ENCODE measurements around the gene STX3. TPM values are rescaled to one million over a fixed set of nuclear protein-coding genes. Genes with fewer than 3 reads are reported as not detected.

The STX3 gene
- total and polyA plus RNA-seq, 4 donors = 3.3 to 8.5 (median 5.8) TPM

DNA sequence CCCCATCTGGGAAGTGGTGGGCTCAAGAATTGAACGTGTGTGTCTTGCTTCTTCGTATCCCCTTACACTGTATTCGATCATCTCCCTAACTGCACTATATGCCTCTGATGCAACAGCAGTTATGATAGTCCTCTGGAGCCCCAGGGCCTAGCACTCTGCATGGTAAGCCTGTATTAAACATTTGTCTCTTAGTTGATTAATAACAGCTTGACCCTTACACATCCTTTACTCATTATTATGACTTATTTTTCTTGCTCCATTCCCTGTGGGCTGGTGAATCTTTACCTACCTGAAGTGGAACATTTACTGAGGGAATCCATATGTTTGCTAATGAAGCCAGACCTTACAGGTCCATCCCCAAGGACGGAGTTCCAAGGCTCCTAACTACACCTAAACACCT is 5.6 kb downstream of the STX3 start (continued):
- TF ChIP-seq, protein P1, sequence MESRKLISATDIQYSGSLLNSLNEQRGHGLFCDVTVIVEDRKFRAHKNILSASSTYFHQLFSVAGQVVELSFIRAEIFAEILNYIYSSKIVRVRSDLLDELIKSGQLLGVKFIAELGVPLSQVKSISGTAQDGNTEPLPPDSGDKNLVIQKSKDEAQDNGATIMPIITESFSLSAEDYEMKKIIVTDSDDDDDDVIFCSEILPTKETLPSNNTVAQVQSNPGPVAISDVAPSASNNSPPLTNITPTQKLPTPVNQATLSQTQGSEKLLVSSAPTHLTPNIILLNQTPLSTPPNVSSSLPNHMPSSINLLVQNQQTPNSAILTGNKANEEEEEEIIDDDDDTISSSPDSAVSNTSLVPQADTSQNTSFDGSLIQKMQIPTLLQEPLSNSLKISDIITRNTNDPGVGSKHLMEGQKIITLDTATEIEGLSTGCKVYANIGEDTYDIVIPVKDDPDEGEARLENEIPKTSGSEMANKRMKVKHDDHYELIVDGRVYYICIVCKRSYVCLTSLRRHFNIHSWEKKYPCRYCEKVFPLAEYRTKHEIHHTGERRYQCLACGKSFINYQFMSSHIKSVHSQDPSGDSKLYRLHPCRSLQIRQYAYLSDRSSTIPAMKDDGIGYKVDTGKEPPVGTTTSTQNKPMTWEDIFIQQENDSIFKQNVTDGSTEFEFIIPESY (IDR thresholded peaks at IDR 0.05) = no peak
- TF ChIP-seq FOXA1 (IDR thresholded peaks at IDR 0.05) = no peak
- no peak for TF ChIP-seq NR2F2 (IDR thresholded peaks at IDR 0.05)
- no peak for TF ChIP-seq YY1 (IDR thresholded peaks at IDR 0.05)

DNA sequence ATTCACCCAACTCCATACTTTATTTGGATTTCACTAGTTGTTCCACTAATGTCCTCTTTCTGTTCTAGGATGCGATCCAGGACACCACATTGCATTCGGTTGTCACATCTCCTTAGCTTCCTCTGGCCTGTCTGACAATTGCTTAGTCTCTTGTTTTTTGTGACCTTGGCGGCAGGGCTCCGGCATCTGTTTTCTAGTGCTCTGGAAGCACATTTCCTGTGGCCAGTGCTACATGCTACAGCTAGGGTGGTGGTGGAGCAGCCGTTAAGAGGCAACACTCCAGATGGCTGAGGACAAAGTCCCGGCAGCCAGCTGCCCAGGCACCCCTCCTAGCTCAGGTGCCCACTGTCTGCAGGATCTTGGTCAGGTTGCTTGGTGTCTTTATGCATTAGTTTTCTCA is 6.8 kb downstream of the STX3 start:
- no peak overlapping the region for H3K4me3 ChIP-seq (ENCODE audit: low read depth in 1 of 3, low read length in 3 of 3)
- peaks cover 0 to 3% (median 0%) of the 10 kb centered on the region in 4 donors for H3K4me1 ChIP-seq (ENCODE audit: control insufficient read depth in 4 of 4, insufficient read depth in 4 of 4, low read length in 3 of 4)
- no peak overlapping the region for H3K27ac ChIP-seq (ENCODE audit: low read depth in 1 of 2, low read length in 2 of 2)
- no peak overlapping the region for H3K9ac ChIP-seq (ENCODE audit: low read depth in 1 of 2, low read length in 2 of 2)
- H3K9me3 ChIP-seq (ENCODE audit: control insufficient read depth in 4 of 4, low read length in 3 of 4) = no peaks in the 10 kb centered on the region
- 75% methylated on average over 6 of the region's 6 CpGs for WGBS
- H3K36me3 ChIP-seq (ENCODE audit: control insufficient read depth in 4 of 4, insufficient read depth in 3 of 4, low read depth in 1 of 4, low read length in 3 of 4) = peaks cover 0 to 3% (median 0%) of the 10 kb centered on the region in 4 donors
- no peak for DNase-seq (ENCODE audit: low spot score)
- H3K27me3 ChIP-seq (ENCODE audit: control insufficient read depth in 4 of 4, insufficient read depth in 4 of 4, low read length in 3 of 4) = no peaks in the 10 kb centered on the region
- TF ChIP-seq HNF4A (conservative IDR thresholded peaks at IDR 0.05) = no peak
- no peak for TF ChIP-seq TAF1 (conservative IDR thresholded peaks at IDR 0.05)
- TF ChIP-seq, protein P2, sequence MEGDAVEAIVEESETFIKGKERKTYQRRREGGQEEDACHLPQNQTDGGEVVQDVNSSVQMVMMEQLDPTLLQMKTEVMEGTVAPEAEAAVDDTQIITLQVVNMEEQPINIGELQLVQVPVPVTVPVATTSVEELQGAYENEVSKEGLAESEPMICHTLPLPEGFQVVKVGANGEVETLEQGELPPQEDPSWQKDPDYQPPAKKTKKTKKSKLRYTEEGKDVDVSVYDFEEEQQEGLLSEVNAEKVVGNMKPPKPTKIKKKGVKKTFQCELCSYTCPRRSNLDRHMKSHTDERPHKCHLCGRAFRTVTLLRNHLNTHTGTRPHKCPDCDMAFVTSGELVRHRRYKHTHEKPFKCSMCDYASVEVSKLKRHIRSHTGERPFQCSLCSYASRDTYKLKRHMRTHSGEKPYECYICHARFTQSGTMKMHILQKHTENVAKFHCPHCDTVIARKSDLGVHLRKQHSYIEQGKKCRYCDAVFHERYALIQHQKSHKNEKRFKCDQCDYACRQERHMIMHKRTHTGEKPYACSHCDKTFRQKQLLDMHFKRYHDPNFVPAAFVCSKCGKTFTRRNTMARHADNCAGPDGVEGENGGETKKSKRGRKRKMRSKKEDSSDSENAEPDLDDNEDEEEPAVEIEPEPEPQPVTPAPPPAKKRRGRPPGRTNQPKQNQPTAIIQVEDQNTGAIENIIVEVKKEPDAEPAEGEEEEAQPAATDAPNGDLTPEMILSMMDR (IDR thresholded peaks at IDR 0.05; ENCODE audit: low read depth, low read length, missing input control) = no peak
- TF ChIP-seq, protein P3, sequence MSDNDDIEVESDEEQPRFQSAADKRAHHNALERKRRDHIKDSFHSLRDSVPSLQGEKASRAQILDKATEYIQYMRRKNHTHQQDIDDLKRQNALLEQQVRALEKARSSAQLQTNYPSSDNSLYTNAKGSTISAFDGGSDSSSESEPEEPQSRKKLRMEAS (IDR thresholded peaks at IDR 0.05) = no peak

DNA sequence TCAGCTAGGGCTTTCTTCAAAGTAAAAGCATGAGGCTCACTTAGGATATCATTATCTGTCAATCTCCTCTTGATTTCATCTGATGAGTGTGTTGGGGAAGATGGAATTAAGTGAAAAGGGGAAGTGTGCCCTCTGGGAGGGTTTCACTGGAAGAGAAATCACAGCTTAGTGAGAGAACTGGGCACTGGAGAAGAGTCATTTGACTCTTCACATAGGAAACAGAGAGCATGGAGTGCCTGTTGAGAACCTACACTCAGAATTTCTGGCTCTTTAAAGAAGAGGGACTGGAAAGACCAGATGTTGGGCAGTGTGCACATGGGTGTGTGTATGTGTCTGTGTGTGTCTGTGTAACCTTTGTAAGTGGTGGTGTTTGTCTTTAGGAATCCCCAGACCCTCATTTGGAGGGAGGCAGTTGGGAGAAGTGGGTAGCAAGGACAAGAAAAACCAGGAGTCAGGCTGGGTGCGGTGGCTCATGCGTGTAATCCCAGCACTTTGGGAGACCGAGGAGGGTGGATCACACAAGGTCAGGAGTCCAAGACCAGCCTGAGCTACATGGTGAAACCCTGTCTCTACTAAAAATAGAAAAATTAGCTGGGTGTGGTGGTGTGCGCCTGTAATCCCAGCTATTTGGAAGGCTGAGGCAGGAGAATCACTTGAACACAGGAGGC is 10.0 kb downstream of the STX3 start:
- Histone ChIP-seq H3K4me1 (ENCODE audit: control insufficient read depth in 4 of 4, insufficient read depth in 4 of 4, low read length in 3 of 4) (peaks cover 0 to 2% (median 0%) of the 10 kb centered on the region in 4 donors), H3K36me3 (ENCODE audit: control insufficient read depth in 4 of 4, insufficient read depth in 3 of 4, low read depth in 1 of 4, low read length in 3 of 4) (peaks cover 0 to 3% (median 0%) of the 10 kb centered on the region in 4 donors), H3K4me3 (ENCODE audit: low read depth in 1 of 3, low read length in 3 of 3) (no peak overlapping the region), H3K9me3 (ENCODE audit: control insufficient read depth in 4 of 4, low read length in 3 of 4) (no peaks in the 10 kb centered on the region), H3K9ac (ENCODE audit: low read depth in 1 of 2, low read length in 2 of 2) (no peak overlapping the region), H3K27me3 (ENCODE audit: control insufficient read depth in 4 of 4, insufficient read depth in 4 of 4, low read length in 3 of 4) (no peaks in the 10 kb centered on the region), H3K27ac (ENCODE audit: low read depth in 1 of 2, low read length in 2 of 2) (no peak overlapping the region)
- WGBS = 88% methylated on average over 4 of the region's 4 CpGs
- no peak for DNase-seq (ENCODE audit: low spot score)
- TF ChIP-seq, protein P4, sequence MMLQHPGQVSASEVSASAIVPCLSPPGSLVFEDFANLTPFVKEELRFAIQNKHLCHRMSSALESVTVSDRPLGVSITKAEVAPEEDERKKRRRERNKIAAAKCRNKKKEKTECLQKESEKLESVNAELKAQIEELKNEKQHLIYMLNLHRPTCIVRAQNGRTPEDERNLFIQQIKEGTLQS (IDR thresholded peaks at IDR 0.05) = no peak
- no peak for TF ChIP-seq HNF4A (conservative IDR thresholded peaks at IDR 0.05)
- TF ChIP-seq, protein P5, sequence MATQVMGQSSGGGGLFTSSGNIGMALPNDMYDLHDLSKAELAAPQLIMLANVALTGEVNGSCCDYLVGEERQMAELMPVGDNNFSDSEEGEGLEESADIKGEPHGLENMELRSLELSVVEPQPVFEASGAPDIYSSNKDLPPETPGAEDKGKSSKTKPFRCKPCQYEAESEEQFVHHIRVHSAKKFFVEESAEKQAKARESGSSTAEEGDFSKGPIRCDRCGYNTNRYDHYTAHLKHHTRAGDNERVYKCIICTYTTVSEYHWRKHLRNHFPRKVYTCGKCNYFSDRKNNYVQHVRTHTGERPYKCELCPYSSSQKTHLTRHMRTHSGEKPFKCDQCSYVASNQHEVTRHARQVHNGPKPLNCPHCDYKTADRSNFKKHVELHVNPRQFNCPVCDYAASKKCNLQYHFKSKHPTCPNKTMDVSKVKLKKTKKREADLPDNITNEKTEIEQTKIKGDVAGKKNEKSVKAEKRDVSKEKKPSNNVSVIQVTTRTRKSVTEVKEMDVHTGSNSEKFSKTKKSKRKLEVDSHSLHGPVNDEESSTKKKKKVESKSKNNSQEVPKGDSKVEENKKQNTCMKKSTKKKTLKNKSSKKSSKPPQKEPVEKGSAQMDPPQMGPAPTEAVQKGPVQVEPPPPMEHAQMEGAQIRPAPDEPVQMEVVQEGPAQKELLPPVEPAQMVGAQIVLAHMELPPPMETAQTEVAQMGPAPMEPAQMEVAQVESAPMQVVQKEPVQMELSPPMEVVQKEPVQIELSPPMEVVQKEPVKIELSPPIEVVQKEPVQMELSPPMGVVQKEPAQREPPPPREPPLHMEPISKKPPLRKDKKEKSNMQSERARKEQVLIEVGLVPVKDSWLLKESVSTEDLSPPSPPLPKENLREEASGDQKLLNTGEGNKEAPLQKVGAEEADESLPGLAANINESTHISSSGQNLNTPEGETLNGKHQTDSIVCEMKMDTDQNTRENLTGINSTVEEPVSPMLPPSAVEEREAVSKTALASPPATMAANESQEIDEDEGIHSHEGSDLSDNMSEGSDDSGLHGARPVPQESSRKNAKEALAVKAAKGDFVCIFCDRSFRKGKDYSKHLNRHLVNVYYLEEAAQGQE (IDR thresholded peaks at IDR 0.05) = no peak
- TF ChIP-seq EGR1 (IDR thresholded peaks at IDR 0.05; ENCODE audit: low read depth in 2 of 2) = no peak
